Suprapubic skin (tissue), 2 donors: ENCODE measurements around the gene LMLN.

Experiments used
- EP300 ChIP-seq: sonication (generic); formaldehyde crosslinking; IDR thresholded peaks from one replicate; pipeline ENCODE4 v1.6.1; 2017; ENCODE audit warnings: antibody characterized with exemption
- POLR2A ChIP-seq, 2 donors: fragments of 450-650 bp; IDR thresholded peaks; one replicate each; pipeline ENCODE4 v1.6.1; 2017; ENCODE audit warnings: antibody characterized with exemption in 2 of 2, mild to moderate bottlenecking in 2 of 2, moderate library complexity in 2 of 2

DNA sequence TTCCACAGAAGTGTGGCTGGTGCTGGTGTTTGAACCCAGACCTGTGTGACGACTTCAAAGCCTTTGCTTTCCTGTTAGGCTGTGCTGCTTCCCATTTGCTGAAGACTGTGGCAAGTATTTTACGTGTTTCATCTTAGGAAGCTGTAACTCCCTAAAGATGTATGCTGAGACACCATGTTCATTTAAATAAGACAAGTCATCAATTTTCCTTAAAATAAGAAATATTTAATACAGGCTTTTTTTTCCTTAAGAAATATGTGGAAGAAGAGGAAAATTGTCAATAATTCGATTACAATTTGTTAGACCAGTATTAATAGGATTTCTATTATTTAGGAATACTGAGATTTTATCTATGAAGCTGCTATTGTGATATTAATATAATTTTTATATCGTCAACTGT is 58.4 kb downstream of the LMLN start:
- TF ChIP-seq EP300 (no peak), POLR2A (IDR thresholded peaks at IDR 0.05) (no peak)
